DMS153 treated with DMSO at 0.1 percent for 48 hours (cell line): ENCODE results near the gene MEA1.

ENCODE experiments used
- DNase-seq: peaks from one replicate; lab custom pipeline; 2025; ENCODE audit not compliant: unreplicated experiment; lab: John Stamatoyannopoulos, UW

The MEA1 gene

DNA sequence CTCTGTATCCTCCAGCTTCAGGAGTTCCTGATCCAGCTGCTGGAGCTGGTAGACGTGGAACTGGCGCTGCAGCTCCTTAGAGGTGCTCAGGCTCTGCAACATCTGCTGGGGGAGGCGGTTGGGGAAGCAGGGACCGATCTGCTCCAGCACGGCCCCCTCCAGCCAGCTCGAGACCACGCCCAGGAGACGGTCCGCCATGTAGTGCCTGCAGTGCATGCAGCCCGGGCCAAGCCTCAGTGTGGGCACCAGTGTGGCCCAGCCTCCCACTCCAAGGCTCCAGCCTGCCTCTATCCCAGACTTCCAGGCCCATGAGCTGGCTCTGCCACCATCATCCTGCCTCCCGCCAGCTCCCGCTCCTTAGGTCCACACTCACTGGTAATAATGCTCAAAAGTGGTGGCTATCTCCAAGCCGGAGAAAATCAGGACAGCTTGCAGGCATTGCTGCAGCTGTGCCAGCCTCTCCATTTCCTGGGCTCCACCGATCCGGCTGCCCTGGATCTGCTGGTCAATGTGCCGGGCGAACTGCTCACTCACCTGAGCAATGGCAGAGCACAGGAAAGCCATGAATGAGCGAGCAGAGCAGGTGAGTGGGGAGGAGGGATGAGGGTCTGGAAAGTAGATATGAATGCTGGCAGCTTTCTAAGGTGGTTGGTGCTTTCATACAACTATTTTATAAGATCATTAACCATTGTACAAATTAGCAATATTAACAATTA lies 27.0 kb upstream of the MEA1 start:
- no peak for DNase-seq

DNA sequence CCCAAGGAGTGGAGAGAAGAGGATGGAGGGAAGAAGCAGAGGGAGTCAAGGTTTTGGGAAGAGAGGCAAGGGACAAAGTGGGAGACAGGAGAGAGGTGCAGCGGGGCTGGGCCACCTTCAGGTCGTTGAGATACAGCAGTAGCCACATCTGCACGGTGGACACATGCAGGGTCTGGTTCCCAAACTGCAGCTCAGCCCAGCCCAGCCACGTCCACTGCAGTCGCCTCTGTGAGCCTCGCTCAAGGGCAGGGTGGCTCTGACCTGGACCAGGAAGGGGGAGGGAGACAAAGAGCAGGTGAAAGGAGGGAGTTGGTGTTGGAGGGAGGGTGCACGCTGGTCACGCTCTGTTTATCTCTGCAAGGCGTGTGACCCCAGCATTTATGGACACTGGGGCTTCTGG lies 25.0 kb upstream of the MEA1 start:
- no peak for DNase-seq

DNA sequence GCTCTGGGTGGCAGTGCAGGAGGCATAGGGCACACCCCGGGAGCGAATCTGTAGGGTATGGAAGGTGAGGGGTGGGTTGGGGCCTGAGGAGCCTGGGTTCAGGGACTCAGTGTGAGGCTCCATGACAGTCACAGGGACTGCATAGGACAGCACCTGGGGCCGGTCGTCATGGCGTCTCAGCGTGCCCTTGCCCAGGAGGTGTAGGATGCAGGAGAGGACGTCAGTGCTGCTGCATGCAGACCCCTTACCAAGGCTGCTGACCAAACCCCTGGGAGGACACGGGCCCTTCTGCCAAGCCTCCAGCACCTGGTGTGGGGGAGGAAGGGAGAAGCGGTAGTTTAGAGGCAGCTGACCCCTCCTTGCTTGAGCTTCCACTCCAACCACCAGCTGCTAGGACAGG lies 24.0 kb upstream of the MEA1 start:
- no peak for DNase-seq

DNA sequence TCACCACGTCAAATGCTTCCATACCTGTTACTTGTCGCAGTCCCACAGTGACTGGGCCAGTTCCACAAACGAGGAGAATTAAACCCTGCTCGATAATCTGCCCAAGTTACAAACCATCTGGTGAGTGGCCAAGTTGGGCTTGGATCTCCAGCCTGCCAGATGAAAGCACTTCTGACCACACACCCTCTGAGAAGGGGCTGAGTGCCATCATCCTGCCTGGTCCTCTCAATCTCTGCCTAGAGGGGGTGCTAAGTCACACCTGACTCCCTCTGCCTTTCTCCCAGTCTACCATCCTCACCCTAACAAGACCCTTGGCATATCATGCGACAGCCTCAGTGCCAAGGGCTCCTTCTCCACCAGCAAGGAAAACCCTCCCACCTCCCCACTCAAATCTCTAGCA lies 23.5 kb upstream of the MEA1 start:
- DNase-seq: no peak

DNA sequence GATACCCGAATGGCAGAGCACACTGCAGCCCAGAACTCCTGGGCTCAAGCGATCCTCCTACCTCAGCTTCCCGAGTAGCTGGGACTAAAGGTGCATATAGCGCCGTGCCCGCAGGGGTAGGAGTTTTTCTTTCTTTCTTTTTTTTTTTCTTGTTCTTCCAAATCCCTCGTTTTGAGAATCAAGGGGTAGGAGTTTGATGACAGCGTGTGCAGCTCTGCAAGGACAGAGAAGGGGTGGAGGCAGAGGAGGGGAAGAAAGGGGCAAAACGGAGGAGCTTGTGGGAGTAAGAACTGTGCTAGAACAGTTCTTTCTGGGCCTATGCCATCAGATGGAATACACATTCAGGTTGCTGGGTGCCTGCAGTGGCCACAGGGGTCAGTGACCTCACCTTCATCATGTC lies 23.0 kb upstream of the MEA1 start:
- DNase-seq: no peak

DNA sequence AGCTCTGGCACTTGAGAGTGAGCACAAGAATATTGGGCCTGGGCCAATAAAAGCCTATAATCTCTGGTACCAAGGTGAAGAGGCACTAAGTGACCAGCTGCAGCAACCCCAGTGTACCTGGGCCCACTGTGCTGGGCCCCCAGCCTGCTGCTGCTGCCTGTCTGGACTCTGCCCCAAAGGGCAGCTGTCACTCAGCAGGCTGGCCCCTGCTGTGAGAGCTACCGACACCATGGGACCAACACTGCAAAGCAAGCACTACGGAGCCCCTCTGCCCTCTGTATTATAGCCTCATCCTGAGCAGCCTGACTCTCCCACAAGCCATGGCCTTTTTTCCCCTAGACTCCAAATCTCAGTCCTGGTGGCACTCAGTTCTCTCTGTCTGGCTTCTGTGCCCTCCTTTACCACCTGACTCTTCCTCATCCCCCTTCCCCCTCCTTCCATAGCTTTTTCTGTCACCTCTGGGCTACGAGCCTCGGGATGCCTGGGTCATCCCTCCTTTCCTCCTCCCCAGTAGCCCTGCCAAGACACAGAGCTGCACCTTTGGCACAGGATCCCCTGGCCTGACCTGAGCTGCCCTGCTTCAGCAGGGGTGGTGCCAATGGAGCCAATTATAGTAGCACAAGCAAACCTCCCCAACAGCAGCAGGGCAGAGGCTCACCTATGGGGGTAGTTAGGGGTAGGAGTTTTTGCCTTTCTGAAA lies 21.9 kb upstream of the MEA1 start:
- no peak for DNase-seq

DNA sequence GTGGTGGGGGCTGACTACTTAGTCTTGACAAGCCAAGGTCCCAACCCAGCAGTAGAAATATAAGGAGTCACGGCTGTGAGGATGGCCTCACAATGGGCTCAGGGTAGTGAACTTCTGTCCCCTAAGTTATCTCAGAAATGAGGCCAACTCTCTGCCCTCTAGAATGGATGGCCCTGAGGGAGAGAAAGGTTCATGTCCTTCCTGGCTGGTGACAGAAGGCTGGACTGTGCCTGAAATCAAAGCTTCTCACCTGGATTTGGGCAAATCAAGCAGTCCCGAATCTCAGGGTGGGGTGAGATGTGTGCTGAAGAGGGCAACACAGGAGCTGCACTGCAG lies 20.4 kb upstream of the MEA1 start:
- no peak for DNase-seq

DNA sequence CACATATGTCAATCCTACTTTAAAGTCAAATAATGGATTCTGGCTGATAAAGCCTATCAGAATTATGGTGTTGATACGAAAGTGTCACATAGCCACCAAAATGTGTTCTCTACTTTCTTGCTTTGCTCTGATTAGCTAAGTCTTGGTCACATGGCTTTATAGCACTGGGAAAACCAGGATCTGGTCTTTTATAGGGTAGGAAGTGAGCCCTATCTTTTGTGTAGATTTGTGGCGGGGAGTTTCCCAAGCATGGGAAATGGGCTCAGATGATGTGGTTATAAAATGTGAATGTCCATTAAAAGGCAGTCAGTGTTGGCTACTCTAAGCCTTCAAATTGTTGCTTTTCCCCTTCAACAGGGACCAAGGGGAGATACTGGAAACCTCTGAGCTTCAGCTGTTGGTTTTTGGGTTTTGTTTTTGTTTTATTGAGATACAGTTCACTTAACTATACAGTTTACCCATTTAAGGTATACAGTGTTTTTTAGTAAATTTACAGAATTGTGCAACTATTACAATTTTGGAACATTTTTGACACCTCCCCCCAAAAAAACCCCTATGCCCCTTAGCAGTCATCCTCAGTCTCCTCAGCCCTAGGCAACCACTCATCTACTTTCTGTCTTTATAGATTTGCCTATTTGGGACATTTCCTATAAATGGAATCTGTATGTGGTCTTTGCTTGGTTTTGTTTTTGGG lies 19.9 kb upstream of the MEA1 start:
- DNase-seq: no peak

DNA sequence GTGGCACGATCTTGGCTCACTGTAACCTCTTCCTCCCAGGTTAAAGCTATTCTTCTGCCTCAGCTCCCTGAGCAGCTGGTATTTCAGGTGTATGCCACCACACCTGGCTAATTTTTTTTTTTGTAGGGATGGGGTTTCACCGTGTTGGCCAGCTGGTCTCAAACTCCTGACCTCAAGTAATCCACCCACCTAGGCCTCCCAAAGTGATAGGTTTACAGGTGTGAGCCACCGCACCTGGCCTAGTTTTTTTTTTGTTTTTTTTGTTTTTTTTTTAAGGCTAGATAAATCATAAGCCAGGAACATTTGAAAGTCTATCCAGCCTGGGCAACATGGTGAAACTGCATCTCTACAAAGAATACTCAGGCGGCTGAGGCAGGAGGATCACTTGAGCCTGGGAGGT lies 18.6 kb upstream of the MEA1 start:
- DNase-seq: no peak

DNA sequence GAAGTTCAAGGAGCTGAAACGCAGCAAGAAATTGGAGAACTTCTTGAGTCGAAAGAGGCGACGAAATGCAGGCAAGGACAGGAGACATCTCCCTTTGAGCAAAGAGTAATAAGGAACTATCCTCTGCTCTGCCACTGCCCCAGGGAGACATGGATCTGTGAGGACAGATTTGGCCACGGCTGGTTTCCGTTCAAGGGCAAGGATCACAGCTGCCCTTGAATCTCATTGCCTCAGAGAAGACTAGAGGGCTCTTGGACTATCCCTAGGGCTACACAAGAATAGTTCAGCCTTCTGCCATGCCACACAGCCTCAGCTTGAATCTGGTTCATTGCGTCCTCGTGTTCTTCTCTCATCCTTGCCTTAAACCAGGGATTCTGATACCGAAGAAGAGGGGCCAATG lies 15.4 kb upstream of the MEA1 start:
- no peak for DNase-seq

DNA sequence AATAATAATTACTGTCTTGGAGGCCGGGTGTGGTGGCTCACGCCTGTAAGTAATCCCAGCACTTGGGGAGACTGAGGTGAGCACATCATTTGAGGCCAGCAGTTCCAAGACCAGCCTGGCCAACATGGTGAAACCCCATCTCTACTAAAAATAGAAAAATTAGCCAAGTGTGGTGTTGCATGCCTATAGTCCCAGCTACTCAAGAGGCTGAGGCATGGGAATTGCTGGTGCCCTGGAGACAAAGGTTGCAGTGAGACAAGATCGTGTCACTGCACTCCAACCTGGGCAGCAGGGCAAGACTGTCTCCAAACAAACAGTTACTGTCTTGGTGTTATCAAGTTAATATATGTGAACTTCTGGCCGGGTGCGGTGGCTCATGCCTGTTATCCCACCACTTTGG lies 12.6 kb upstream of the MEA1 start:
- DNase-seq: no peak

DNA sequence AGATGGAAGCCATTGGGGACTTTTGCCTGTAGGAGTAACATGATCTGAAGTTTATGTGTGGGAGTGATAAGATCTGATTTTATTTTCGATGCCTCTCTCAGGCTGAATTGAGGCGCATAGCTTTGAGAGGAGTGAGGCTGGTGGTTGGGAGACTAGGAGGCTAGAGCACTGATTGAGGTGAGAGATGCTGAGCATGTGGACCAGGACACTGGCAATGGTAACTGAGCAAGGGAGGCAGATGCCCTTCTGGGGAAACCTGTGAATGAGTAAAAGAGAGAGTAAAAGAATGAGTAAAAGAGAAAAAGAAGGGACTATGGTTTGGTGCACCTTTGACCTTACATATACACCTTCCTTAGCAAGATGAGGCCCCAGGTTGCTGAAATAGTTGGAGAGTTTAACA lies 10.7 kb upstream of the MEA1 start:
- DNase-seq: no peak

DNA sequence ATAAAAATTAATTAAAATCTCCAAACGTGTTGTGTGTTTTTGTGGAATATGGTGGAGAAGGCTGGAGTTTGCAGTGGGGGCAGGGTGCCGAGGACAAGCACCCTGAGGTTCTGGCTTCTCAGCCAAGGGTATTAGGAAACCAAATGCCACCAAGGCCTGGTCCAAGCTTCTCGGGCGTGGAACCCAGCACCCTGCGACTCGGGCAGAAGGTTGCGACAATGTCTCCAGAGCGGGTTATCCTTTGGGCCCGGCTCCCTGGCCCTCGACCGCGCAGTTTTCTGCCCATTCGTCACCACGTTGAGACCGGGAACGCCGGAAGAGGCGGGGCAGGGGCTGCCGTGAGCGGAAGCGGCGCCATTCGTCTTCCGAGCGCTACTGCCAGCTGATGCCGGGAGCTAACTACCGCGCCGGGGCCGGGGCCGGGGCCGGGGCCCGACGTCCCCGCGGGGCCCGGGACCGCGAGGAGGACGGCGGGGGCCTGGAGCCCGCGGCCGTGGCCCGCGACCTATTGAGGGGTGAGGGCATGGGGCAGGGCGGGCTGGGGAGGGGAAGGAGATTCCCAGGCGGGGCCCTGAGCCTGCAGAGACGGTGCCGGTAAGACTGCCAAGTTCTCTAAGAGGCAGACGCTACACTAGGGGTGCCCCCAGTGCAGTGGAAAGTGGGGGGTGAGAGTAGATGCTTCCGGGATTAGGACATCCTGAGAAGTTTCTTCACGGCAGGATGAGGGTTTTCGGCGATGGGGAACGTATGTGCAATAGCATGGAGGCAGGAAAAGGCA lies 7.7 kb upstream of the MEA1 start, which contains the start of gene RRP36:
Gene RRP36 (plus strand): TSS at position 354 of the 778 bp plus-strand sequence. CDS start 32 bp downstream, at position 386.
- DNase-seq: peak; percentile 37

DNA sequence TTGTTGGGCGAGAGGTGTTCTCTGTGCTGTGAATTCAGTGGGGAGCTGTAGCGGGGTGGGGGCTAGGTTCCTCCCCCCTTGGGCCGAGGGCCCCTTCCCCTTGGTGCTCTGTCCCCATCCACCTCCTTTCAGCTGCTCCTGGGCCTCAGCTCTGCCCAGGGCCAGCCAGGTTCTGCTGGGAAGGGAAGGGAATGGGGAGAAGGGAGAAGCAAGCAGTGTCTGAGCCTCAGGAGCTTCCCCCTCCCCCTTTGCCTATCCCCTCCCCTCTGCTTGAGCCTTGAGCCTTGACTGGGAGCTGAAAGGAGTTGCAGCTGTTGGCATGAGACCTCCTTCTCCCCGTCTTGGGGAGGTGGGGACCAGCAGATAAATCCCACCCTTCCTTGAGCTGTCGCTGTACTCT lies 7.1 kb upstream of the MEA1 start:
- DNase-seq: no peak

DNA sequence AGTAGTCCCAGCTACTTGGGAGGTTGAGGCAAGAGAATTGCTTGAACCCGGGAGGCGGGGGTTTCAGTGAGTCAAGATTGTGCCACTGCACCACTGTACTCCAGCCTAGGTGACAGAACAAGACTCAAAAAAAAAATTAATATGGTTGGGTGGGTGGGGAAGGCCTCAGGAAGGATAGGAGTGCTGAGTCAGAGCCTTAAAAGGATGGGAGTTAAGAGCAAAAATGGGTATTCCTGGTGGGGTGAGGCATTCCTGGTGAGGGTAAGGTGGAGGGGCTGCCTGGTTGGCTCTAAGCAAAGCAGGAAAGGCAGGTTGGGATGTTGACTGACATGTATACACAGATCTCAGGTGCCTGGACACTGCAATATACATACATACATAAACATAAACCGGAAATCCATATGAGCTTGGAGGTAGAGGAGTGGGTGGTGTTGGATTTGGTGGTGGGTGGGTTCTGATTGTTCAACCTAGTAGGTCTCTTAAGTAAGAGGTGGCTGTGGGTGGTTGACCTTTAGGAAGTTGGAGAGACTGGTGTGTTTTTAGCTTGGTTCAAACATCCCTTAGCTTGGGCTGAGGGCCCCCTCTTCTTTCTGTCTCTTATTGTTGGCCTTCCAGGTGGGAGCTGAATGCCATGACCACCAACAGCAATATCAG lies 6.4 kb upstream of the MEA1 start:
- DNase-seq: no peak

DNA sequence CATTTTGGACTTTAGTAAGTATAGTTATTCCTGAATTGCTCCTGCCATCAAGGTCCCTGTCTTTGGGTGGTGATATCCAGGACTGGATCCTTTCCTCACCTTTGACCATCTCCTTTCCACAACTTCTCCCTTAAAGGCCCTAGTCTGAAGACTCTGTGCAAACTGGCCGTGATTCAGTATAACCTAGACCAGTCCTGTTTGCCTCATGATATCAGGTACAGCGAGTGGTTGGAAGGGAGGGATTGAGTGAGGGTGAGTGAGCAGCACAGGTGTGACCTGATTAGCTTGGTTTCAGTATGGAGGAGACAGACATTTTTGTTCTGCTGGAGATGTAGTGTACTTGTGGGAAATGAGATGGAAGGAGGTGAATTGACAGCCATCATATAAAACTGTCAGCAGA lies 5.4 kb upstream of the MEA1 start:
- no peak for DNase-seq

DNA sequence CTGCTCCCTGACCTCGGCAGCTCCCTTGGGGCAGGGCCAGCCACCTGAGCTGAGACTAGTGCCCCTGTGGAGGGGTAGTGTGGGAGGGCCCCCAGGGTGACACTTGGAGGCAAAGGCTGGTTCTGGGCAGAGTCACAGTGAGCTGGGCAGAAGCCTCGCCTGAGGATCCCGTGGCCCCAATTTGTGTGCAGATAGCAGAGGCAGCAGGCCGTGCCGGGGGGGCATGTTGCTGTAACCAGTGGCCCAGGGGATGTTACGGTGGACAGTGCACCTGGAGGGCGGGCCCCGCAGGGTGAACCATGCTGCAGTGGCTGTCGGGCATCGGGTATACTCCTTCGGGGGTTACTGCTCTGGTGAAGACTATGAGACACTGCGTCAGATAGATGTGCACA lies 3.2 kb upstream of the MEA1 start:
- DNase-seq: no peak

DNA sequence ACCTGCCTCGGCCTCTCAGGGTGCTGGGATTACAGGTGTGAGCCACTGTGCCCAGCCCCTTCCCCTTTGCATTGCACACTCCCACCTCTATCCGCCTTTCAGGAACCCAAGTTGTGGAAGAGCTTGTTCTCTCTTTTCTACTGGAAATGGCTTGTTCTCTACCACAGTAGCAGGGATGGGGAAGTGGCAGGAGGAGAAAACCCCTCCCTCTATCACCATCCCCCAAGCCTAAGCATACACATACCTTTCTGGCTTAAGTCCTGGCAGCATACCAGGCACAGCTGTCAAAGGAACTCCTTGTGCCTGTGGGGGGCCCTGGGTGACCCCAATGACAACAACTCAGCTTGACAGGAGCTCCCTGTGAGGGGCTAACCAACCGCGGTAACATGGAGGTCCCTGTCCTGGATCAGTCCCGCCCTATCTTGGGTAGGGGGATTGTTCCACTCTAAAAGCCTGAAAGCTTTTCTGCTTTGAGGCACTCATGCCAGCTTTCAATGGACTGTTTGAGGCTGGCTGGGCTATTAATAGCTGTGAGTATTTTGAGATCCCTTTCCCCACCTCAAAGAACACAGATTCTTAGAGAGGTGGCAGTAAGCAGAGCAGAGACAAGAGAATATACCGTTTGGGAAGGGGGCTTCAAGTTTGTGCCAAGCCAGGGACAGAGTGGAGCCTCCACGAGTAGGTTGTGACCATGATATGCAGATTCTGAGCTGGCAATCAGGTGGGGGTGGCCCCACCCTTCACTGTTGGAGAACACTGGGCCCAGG lies 2.6 kb upstream of the MEA1 start:
- DNase-seq: no peak

DNA sequence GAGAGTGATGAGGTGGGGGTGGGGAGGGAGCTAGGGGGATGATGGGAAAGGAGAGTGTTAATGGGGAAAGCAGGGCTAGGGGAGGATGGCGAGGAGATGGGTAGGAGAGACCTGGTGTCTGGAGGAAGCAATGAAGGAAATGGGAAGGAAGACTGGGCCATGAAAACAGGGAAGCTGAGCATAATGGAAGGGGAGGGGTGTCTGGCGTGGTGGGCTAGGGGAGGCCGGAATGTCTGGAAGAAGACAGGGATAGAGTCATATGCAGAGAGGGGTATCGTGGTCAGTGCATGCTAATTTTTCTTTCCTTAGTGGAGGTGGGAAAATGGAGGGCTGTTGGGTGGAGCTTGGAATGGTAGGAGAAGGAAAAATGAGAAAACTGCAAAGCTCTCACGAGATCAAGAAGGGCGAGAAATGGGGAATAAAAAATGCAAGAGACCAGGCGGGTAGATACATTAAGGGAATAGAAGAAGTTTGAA lies 726 bp upstream of the MEA1 start:
- DNase-seq: no peak
